ENCODE measurements around the gene IRAK2. TPM values are rescaled to one million over a fixed set of nuclear protein-coding genes. Genes with fewer than 3 reads are reported as not detected.

The IRAK2 gene
- total RNA-seq, 1 experiment from 2014 or later: 0.61 TPM

- Histone ChIP-seq H3K56ac (ENCODE audit: insufficient read length, low read depth, low read length) (no peak overlapping the region), H3K4ac (ENCODE audit: low read depth, low read length) (no peak overlapping the region), H2BK12ac (ENCODE audit: insufficient read length, low read depth, low read length) (no peak overlapping the region), H3K27me3 (ENCODE audit: insufficient read depth, low read length) (no peaks in the 10 kb centered on the region), H4K91ac (ENCODE audit: insufficient read length, low read depth, low read length) (no peak overlapping the region), H2AFZ (ENCODE audit: low read length) (no peak overlapping the region), H3T11ph (ENCODE audit: low read length) (no peak overlapping the region), H3K4me2 (ENCODE audit: insufficient read depth, insufficient read length, low read length) (no peak overlapping the region), H2BK15ac (ENCODE audit: low read depth, low read length) (no peak overlapping the region), H3K23ac (ENCODE audit: insufficient read length, low read depth, low read length) (no peak overlapping the region), H3K79me2 (ENCODE audit: insufficient read depth, low read length) (no peaks in the 10 kb centered on the region), H3K18ac (ENCODE audit: insufficient read length, low read depth, low read length) (no peak overlapping the region), H3K79me1 (ENCODE audit: insufficient read depth, low read depth, low read length, poor library complexity, severe bottlenecking) (no peaks in the 10 kb centered on the region), H3K9ac (ENCODE audit: extremely low read depth, insufficient read length, low read length) (no peak overlapping the region), H3K14ac (ENCODE audit: insufficient read depth, low read length) (no peak overlapping the region; the same call in 1 of the 2 replicates), H3K27ac (ENCODE audit: insufficient read length, low read depth, low read length) (no peak overlapping the region), H3K4me1 (ENCODE audit: insufficient read depth, low read length) (0 out of 2 replicates have a peak, but pooled peaks cover 1% of the 10 kb centered on the region), H2BK5ac (ENCODE audit: insufficient read length, low read length) (no peak overlapping the region), H2AK5ac (ENCODE audit: insufficient read length, low read length) (no peak overlapping the region), H2BK120ac (ENCODE audit: low read depth, low read length, poor library complexity, severe bottlenecking) (no peak overlapping the region), H2BK20ac (ENCODE audit: low read depth, low read length, poor library complexity, severe bottlenecking) (no peak overlapping the region), H4K20me1 (ENCODE audit: control insufficient read depth, insufficient read depth, insufficient read length) (no peaks in the 10 kb centered on the region), H3K9me3 (ENCODE audit: control insufficient read depth, low read depth, low read length) (no peaks in the 10 kb centered on the region), H4K5ac (ENCODE audit: insufficient read length, low read depth, low read length) (no peak overlapping the region), H4K8ac (replicated peaks; ENCODE audit: insufficient read length, low read depth, low read length) (no peak overlapping the region), H3K23me2 (ENCODE audit: insufficient read length, low read depth, low read length, poor library complexity, severe bottlenecking) (no peaks in the 10 kb centered on the region)
- Mint-ChIP-seq H3K27me3 (ENCODE audit: low read depth) (no peaks in the 10 kb centered on the region), H3K36me3 (ENCODE audit: insufficient read depth in 1 of 3, low read depth in 3 of 3) (peaks cover 7 to 48% (median 29%) of the 10 kb centered on the region in 3 experiments; a peak in 6 of 7 replicates), H3K27ac (peak overlapping the region; percentile 76 to 87 (median 81); a peak in 3 of 7 replicates), H3K4me1 (peaks cover 15 to 19% of the 10 kb centered on the region in 2 experiments), H3K9me3 (no peaks in the 10 kb centered on the region), H3K4me3 (no peak overlapping the region)
- TF ChIP-seq CTCF (conservative IDR thresholded peaks at IDR 0.05): no peak
- WGBS (ENCODE audit: extremely low coverage, insufficient read length, low lambda C conversion rate): no CpG with 5 or more reads among the region's 9 CpGs
- DNase-seq: no peak
These were observed 119.8 kb downstream of the IRAK2 start for GRCh38 chr3:10284496-10284895.

Measured in H9 (cell line).